ENCODE results near the gene FAM187B.

Gene FAM187B

DNA sequence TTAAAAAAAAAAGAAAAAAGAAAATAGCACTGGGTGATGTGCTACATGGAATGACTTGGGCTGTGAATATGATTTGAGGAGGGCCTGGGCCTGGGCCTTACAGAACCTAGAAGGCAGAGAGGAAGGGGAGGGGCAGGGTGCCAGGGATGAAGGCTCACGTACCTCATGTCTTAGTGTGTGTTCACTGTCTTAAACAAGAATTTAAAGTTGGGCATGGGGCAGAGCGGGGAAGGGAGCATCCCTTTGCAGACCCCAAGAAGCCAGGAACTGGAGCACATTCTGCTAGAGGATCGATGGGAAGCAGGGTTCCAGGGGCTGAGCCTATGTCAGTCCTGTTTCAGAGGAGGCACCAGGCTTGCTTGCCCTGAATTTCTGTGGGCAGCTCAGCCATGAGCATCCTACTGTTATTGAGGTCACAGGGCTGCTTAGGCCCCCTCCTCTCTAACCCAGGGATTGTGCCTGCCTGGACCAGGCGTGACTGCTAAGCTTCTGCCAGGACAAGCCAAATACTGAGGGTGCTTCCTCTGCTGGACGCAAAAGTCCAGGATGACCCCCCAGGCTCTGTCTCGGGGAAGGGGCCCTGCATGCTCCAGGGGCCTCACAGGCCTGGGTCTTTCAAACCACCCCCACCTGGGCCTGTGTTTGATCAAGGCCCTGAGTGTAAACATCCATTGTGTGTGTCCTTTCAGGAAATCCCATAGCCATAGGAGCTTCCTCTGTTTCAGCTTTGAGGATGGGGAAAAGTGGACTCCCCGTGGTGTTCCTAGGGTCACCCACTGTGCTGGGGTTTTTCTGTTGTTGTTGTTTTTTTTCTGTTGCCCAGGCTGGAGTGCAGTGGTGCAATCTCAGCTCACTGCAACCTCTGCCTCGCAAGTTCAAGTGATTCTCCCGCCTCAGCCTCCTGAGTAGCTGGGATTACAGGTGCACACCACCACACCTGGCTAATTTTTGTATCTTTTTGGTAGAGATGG, 25.1 kb upstream of the FAM187B start:
- no peak for DNase-seq (ENCODE audit: low read depth)
- no peak overlapping the region for H3K4me3 ChIP-seq (ENCODE audit: low read depth, low read length)
- in situ Hi-C loops (cut with HindIII; ENCODE audit: low sequenced_read_pairs) = no loop called here
- TF ChIP-seq, protein P1, sequence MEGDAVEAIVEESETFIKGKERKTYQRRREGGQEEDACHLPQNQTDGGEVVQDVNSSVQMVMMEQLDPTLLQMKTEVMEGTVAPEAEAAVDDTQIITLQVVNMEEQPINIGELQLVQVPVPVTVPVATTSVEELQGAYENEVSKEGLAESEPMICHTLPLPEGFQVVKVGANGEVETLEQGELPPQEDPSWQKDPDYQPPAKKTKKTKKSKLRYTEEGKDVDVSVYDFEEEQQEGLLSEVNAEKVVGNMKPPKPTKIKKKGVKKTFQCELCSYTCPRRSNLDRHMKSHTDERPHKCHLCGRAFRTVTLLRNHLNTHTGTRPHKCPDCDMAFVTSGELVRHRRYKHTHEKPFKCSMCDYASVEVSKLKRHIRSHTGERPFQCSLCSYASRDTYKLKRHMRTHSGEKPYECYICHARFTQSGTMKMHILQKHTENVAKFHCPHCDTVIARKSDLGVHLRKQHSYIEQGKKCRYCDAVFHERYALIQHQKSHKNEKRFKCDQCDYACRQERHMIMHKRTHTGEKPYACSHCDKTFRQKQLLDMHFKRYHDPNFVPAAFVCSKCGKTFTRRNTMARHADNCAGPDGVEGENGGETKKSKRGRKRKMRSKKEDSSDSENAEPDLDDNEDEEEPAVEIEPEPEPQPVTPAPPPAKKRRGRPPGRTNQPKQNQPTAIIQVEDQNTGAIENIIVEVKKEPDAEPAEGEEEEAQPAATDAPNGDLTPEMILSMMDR (IDR thresholded peaks at IDR 0.05; ENCODE audit: low read depth, low read length, missing control alignments) = no peak

- no peak for DNase-seq (ENCODE audit: low read depth)
- H3K4me3 ChIP-seq (ENCODE audit: low read depth, low read length) = no peak overlapping the region
- in situ Hi-C loops (cut with HindIII; ENCODE audit: low sequenced_read_pairs) = no loop called here
- TF ChIP-seq, protein P1 (IDR thresholded peaks at IDR 0.05; ENCODE audit: low read depth, low read length, missing control alignments) = no peak
These were observed 22.9 kb upstream of the FAM187B start for GRCh38 chr19:35251456-35251855.

DNA sequence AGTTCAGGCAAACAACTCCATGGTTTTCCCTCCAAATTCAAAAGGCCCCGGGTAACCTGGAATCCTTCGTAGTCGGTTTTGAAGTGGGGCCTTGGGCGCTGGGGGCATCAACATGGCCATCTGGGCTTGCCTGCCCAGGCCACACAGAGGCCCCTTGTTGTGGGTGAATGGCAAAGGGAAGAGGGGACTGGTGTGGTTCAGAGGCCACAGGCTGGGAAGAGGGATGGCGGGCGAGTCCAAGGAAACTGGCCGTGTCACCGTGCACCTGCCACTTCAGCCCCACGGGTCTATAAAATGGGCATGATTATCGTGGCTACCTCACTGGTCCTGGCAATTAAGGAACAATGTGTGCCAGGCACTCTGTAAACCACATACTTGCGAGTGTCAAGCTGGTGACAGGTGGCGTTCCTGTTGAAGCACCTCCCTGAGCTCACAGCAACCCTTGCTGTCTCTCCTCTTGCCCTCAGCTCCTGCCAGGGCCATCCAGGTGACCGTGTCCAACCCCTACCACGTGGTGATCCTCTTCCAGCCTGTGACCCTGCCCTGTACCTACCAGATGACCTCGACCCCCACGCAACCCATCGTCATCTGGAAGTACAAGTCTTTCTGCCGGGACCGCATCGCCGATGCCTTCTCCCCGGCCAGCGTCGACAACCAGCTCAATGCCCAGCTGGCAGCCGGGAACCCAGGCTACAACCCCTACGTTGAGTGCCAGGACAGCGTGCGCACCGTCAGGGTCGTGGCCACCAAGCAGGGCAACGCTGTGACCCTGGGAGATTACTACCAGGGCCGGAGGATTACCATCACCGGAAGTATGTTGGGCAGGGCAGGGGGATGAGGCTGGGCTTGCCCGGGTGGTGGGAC, 21.5 kb upstream of the FAM187B start:
- no peak overlapping the region for H3K4me3 ChIP-seq (ENCODE audit: low read depth, low read length)
- TF ChIP-seq, protein P1 (IDR thresholded peaks at IDR 0.05; ENCODE audit: low read depth, low read length, missing control alignments) = no peak
- no peak for DNase-seq (ENCODE audit: low read depth)
- in situ Hi-C loops (cut with HindIII; ENCODE audit: low sequenced_read_pairs) = no loop called here

GRCh38 chr19:35249146-35249847, 20.8 kb upstream of the FAM187B start:
- no peak overlapping the region for H3K4me3 ChIP-seq (ENCODE audit: low read depth, low read length)
- TF ChIP-seq, protein P1 (IDR thresholded peaks at IDR 0.05; ENCODE audit: low read depth, low read length, missing control alignments) = no peak
- in situ Hi-C loops (cut with HindIII; ENCODE audit: low sequenced_read_pairs) = no loop called here
- DNase-seq (ENCODE audit: low read depth) = no peak

DNA sequence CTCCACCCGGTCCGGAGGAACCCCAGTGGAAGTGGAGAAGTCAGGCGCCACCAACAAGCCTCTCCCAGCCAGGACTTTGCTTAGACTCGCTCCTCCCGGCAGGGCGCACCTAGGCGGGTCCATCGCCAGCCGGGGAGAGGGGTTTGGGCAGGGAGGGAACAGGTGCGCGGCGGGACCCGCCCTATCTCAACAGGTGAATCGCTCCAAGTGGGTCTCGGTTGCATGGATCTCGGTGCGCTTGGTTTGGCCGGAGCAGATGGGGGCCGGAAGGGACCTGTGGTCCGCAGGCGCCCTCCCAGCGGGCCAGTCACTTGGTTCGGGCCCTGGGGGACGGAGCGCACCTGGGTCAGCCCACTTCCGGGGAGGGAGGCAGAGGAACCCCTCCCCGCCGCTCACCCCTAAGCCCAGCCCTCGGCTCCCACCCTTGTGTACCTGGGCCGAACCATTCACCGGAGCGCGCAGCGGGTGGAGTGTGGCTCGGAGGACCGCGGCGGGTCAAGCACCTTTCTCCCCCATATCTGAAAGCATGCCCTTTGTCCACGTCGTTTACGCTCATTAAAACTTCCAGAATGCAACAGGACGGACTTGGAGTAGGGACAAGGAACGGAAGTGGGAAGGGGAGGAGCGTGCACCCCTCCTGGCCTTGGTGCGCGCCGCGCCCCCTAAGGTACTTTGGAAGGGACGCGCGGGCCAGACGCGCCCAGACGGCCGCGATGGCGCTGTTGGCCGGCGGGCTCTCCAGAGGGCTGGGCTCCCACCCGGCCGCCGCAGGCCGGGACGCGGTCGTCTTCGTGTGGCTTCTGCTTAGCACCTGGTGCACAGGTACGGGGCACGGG, 20.0 kb upstream of the FAM187B start, which contains the start of gene LSR:
Gene LSR (plus strand): TSS at position 693 of the 836 bp plus-strand sequence. CDS start 21 bp downstream, at position 714.
- in situ Hi-C loops (cut with HindIII; ENCODE audit: low sequenced_read_pairs) = no loop called here
- H3K4me3 ChIP-seq (ENCODE audit: low read depth, low read length) = no peak within 1 kb of the TSS
- TF ChIP-seq, protein P1 (IDR thresholded peaks at IDR 0.05; ENCODE audit: low read depth, low read length, missing control alignments) = no peak
- no peak for DNase-seq (ENCODE audit: low read depth)

Data from astrocyte of the cerebellum (primary cell).